NCI-H2227 treated with DMSO at 0.1 percent for 48 hours (cell line): ENCODE results near the gene PEMT.
A peak's percentile ranks its signal among the peaks of the same experiment; 100 is the strongest.
"Not testable (repeated sequence)": the region's sequence is repeated elsewhere in the genome, so short reads cannot be mapped to it uniquely, and the experiment has no call there.

Experiments
- DNase-seq: peaks from one replicate; lab custom pipeline; 2025; lab: John Stamatoyannopoulos, UW

Gene PEMT, protein sequence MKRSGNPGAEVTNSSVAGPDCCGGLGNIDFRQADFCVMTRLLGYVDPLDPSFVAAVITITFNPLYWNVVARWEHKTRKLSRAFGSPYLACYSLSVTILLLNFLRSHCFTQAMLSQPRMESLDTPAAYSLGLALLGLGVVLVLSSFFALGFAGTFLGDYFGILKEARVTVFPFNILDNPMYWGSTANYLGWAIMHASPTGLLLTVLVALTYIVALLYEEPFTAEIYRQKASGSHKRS

DNA sequence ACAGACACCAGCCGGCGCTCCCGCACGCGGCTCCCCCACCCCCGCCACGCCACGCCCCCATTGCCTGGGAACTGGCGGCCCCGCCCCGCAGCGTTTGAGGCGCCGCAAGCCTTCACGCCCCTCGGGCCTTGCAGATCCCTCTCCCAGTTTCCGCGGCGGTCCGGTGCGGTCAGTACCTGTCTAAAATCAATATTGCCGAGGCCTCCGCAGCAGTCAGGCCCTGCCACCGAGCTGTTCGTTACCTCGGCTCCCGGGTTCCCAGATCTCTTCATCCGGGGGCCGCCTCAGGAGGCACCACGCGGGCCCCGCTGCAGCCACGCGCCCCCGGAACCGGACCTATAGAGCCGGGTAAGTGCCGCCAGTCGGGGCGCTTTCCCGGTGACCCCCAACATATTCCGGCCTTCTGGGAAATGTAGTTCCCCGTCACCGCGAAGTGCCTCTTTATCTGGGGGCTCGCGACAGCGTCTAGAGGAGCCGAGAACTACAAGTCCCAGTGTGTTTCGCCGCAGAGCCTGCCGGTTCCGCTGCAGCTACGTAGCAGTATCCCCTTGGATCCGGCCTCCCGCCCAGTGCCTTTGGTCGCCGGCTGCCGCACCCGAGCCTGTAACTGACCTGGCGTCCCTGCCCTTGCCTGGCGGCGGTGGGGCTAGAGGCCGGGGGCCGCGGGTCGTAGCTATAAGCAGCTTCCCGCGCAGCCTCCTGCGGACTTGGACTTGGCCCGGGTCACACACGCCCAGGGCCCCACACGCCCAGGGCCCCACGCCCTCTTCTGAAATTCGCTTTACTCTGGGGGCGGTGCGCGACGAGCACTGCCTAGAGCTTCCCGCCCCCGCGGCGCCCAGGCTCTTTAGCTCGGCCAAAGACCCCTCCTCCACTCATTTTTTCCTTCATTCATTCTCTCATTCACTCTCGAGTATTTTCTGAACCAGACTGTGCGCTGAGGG lies at the start of gene PEMT:
PEMT (minus strand) TSS at position 354 of the 944 bp plus-strand sequence; CDS start at position 272, 82 bp downstream.
- DNase-seq = peak; percentile 93

DNA sequence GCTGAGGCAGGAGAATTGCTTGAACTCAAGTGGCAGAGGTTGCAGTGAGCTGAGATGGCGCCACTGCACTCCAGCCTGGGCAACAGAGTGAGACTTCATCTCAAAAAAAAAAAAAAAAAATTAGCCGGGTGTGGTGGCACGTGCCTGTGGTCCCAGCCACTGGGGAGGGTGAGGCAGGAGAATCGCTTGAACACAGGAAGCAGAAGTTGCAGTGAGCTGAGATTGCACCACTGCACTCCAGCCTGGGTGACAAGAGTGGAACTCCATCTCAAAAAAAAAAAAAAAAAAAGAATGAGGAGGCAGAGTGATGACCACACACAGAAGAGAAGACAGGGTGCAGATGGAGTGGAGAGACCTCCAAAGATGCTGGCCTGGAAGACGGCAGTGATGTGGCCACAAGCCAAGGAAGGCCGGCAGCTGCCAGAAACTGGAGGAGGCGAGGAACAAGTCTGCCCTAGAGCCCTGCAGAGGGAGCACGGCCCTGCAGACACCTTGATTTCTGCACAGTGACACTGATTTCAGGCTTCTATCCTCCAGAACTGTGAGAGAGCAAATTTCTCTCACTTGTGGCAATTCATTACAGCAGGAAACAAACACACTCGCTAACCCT lies 48.3 kb upstream of the PEMT start:
- DNase-seq = not testable (repeated sequence)

DNA sequence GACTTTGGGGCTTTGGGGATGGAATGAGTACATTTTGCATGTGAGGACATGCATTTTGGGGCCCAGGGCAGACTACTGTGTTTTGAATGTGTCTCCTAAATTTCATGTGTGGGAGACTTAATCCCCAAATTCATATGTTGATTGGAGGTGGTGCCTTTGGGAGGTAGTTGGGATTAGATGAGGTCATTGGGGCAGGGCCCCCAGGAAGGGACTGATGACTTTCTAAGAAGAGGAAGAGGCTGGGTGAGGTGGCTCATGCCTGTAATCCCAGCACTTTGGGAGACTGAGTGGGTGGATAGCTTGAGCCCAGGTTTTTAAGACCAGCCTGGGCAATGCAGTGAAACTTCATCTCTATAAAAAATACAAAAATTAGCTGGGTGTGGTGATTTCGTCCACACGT lies 47.0 kb upstream of the PEMT start:
- no peak for DNase-seq

DNA sequence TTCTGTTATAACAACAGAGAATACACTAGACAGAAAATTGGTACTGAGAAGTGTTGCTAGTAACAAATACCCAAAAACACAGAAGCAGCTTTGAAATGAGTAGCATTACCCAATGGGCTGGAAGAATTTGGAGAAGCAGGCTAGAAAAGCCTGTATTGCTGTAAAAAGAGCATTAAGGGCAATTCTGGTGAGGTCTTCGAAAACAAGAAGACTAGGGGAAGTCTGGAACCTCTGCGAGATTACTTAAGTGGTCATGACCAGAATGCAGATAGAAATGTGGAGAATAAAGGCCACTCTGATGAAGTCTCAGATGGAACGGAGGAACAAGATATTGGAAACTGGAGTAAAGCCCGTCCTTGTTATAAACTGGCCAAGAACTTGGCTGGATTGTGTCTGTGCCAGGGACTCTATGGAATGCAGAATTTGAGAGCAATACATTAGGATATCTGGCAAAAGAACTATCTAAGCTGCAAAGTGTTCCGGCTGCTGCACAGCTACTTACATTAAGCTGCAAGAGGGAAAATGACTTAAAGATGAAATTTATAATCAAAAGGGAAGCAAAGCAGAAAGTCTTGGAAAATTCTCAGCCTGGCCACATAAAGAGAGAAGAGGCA lies 44.9 kb upstream of the PEMT start:
- no peak for DNase-seq

DNA sequence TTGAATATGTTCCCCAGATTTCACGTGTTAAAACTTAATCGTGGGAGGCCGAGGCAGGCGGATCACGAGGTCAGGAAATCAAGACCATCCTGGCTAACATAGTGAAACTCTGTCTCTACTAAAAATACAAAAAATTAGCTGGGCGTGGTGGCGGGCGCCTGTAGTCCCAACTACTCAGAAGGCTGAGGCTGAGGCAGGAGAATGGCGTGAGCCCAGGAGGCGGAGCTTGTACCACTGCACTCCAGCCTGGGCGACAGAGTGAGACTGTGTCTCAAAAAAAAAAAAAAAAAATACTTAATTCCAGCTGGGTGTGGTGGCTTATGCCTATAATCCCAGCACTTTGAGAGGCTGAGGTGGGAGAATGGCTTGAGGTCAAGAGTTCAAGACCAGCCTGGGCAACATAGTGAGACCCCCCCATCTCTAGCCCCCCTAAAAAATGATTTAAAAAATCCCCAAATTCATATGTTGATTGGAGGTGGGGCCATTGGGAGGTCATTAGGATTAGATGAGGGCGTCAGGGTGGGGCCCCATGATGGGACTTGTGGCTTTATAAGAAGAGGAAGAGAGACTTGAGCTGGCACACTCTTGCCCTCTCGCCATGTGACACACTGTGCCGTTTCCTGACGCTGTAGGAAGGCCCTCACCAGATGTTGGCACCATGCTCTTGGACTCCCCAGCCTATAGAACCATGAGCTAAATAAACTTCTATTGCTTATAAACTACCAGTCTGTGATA lies 44.2 kb upstream of the PEMT start:
- not testable (repeated sequence) for DNase-seq

DNA sequence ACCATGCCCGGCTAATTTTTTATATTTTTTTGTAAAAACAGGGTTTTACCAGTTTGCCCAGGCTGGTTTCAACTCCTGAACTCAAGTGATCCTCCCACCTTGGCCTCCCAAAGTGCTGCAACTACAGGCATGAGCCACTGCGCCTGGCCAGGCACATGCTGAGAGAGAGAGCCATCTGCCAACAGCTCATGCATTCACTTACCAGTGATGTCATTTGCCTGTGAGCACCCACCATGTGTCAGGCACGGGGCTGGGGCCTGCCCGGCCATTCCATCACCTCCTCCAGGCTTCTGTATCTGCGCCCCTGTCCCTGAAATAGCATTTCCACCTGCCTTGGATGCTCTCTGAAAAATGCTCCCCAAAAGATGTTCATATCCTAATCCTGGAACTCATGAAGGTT lies 43.6 kb upstream of the PEMT start:
- no peak for DNase-seq

DNA sequence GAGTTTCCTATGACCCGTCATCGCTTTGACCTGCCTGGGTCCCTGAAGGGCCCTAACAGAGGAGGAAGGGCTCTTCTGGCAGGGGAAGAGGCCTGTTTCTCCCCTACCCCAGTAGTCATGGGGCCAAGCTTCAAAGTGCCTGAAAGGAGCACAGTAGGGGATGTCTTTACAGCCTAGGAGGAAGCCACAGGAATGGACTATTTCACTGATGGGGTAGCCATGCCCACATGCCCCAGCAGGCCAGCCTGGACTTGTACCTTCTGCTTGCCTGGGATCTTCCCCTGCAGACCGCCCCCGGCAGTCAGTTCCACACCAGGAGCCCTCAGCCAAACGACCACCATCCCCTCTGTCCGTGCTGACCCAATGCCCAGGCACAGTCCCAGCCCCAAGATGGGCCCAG lies 41.8 kb upstream of the PEMT start:
- no peak for DNase-seq

DNA sequence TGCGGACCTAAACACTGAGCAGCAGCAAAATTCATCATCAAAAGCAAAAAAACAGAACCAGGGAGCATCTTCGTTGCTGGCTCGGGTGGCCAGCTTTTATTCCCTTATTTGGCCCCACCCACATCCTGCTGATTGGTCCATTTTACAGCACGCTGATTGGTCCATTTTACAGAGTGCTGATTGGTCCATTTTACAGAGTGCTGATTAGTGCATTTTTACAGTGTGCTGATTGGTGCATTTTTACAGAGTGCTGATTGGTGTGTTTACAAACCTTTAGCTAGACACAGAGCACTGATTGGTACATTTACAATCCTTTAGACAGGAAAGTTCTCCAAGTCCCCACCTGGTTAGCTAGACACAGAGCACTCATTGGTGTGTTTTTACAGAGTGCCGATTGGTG lies 41.2 kb upstream of the PEMT start:
- DNase-seq = not testable (repeated sequence)

DNA sequence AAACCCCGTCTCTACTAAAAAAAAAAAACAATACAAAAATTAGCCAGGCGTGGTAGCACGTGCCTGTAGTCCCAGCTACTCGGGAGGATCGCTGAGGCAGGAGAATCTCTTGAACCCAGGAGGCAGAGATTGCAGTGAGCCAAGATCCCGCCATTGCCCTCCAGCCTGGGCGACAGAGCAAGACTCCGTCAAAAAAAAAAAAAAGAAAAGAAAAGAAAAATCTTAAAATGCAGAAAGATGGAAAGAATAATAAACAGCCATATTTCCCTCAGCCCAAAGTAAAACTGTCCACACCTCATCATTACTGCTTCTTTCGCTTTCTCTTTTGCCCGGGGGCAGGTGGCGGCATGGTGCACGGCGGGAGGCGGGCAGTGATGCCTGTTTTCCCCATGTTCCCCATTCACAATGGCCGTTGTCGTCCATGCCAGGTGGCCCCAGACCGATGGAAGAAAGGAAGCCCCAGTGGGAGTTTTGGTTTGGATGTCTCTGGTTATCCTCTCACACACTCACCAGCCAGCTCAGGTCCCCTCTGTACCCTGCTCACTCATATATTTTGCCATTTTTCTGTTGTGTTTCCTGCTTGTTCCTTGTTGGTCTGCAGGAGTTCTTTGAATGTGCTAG lies 37.0 kb upstream of the PEMT start:
- no peak for DNase-seq

DNA sequence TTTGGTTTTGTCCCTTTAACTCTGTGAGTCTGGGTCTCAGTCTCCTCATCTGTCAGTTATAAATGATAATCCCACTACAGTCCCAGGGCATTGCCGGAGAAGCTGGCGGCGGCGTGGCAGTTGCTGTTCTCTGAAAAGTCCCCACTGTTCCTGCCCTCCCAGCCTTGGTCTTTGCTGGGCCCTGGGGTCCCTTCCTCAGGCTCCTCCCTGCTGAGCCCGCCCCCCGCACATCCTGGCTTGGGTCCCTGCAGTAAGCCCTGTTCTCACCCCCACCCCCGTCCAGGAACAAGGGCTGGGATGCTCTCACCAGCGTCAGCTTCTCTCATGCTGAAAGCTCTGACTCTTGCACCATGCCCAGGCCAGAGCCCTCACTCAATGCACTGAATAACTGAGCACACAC lies 35.3 kb upstream of the PEMT start:
- DNase-seq = no peak

DNA sequence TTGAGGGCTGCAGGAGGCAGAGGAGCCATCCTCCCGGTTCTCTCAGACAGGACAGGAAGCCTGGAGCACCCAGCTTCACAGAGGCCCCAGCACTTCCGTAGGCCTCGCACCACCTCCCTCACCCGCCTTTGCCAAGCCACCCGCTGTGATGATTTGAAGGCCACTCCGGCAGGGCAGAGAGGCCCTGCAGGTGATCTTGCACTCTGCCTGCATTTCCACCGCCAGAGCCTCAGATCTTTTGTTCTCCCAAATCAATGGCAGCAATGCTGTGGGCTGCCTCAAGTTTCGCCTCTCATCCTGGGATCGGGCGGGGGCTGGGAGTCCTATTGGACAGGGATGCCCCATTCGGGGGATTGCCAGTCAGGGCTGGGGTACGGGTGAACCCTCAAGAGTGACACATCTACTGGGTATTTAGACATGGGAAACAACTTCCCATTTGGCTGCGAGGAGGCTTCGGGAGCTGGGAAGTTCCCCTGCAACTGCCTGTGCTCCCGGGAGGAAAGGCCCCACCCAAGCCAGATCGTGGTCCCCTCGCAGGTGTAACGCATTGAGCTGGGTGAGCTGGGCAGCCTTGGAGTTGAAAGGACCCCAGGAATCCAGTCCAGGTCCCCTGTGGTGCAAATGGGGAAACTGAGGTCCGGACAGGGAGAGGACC lies 34.8 kb upstream of the PEMT start:
- DNase-seq = peak; percentile 18

DNA sequence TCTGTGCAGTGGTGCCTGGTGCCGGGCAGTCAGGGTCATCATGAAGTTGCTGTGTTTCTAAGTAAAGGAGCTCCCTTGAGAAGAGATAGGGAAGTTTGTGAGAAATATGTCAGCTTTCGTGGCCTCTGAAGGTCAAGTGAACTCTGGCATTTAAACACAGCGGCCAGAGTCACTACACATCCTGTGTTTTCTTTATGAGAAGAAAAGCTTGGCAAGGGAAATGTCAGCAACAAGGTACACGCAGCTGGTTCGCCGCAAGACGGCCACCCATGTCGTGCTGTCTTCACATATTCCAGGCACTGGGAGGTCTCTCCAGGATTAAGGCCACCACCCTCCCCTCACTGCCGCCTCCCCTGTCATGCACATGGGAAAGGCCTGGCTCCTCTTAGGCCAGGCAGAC lies 33.2 kb upstream of the PEMT start:
- DNase-seq = no peak

DNA sequence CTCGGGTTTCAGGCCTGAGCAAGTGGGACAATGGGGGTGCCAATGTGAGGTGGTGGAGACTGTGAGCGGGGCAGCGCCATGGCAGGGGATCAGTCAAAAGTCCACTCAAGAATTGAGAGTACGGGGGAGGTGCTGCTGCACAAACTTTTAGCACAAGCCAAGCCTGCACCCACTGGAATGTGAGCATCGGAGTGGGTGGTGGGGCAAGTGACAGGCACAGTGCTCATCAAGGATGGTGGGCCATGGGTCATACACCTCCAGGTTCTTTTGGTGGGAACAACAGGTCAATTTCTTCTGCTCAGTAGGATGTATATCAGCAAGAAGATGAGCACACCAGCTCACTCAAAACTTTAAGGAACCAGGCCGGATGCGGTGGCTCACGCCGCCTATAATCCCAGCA lies 32.4 kb upstream of the PEMT start:
- DNase-seq = no peak

DNA sequence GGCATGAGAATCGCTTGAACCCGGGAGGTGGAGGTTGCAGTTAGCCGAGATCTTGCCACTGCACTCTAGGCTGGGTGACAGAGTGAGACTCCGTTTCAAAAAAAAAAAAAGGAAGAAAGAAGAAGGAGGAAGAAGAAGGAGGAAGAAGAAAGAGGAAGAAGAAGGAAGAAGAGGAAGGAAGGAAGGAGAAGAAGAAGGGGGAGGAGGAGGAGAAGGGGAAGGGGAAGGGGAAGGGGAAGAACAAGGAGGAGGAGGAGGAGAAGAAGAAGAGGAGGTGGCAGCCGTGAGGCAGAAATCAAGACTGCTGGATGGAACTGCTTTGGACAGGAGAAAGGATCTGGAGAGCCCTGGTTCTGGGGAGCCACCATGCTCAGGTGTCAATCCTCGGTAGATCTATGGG lies 29.7 kb upstream of the PEMT start:
- DNase-seq = no peak

DNA sequence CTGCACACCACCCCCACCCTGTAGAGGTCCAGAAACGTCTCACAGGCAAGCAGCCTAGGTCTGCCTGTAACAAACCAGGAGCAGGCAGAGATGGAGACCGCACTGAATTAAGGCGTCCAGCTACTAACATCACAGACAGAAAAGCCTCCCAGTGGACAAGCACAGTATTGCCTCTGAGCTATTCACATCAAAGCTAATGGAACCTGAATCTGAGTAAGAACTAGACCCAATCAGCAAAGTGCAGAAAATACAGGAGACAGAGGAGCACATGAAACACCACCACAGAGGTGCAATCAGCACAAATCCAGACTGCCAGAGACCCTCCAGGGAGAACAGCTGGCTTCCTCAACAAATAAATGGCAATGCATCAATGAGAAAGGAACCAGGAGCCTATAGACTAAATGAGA lies 22.2 kb upstream of the PEMT start:
- peak; percentile 50 for DNase-seq

DNA sequence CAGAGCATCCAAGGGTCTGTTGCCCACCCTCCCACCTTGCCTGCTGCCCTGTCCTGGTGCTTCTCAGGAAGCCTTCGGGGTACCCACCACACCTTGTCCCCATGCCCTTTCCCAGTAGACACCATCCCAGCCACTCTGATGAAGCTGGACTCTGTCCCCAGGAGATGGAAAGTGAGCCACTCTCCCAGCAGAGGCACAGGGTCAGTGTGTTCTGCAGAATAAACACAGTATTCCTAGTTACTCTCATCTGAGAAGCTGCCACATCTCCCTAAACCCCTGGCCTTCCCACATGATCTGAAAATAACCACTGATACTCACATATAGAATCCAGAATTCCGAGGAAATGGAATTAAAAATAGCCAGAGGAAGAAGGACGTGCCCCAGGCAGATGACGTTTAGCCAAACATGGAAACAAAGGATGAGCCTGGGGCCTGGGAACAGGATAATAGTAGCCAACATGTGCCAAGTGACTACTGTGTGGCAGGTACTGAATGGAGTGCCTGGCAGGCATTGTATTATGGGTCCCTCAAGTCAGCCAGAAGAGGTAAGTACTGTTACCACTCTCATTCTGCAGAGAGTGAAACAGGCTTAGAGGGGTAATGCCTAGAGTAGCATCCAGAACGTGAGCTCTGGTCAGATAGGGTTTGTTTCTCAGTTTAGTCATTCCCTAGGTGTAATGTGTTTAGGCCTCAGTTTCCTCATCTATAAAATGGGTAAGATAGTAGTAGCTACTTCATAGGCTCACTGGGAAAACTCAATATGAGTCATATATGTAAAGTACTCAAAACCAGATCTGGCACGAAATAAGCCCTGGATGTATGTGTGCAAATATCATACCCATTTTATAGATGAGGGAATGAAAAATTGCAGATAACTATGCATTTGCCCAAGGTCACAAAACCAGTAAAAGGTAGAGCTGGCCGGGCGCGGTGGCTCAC lies 20.8 kb upstream of the PEMT start:
- no peak for DNase-seq

DNA sequence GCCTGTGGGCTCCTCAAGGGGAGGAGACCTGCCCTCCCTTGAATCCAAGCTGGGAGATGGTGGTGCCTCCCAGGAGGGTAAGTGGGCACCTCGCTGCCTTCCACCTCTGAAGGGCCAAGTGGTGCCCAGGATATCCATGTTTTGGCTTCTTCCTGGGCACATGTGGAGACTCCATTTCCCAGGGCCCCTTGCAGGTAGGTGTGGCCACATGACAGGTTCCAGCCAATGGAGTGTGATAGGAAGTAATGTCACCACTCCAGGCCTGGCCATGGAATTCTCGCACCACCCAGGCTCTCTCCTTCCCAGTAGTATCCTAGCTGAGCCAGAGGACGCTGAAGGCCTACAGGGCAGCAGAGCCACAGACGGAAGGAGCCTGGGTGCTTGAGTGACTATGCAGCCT lies 17.6 kb upstream of the PEMT start:
- DNase-seq = no peak

DNA sequence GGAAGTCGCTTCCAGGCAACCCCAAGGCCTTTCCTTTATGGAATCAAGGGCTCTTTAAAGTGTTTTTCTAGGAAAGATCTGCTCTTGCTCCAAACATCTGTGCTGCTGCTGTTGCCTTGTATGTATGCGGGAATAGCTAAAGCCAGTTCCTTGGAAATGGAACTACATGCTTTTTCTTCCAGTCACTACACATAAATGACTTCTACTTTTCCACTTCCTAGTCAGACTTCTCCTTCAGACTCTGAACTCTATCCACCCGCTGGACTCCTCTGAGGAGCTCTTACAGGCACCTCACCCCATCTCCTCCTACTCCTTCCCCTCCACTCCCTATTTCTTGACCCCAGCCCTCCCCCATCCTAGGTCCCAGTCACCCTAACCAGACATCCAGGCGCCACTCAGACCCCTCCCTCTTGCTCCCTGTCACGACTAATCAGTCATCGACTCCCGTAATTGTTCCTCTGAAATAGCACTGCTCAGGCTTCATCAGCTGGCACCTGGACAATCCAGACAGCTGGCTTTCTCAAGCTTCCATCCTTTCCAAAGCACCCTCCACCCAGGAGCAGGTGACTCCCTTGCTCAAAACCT lies 15.0 kb upstream of the PEMT start:
- DNase-seq = no peak

DNA sequence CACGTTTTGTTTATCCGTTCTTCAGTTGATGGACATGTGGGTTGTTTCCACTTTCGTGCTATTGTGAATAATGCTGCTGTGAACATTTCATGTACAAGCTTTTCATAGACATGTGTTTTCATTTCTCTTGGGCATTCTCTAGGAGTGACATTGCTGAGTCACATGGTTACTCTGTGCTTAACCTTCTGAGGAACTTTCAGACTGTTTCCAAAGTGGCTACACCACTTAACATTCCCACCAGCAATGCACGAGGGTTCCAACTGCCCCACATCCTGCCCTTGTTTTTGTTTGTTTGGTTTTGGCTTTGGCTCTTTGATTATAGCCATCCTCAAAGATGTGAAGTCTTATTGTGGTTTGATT lies 14.2 kb upstream of the PEMT start:
- DNase-seq = no peak
